ENCODE results near the gene PPP1R1B.

Gene PPP1R1B

DNA sequence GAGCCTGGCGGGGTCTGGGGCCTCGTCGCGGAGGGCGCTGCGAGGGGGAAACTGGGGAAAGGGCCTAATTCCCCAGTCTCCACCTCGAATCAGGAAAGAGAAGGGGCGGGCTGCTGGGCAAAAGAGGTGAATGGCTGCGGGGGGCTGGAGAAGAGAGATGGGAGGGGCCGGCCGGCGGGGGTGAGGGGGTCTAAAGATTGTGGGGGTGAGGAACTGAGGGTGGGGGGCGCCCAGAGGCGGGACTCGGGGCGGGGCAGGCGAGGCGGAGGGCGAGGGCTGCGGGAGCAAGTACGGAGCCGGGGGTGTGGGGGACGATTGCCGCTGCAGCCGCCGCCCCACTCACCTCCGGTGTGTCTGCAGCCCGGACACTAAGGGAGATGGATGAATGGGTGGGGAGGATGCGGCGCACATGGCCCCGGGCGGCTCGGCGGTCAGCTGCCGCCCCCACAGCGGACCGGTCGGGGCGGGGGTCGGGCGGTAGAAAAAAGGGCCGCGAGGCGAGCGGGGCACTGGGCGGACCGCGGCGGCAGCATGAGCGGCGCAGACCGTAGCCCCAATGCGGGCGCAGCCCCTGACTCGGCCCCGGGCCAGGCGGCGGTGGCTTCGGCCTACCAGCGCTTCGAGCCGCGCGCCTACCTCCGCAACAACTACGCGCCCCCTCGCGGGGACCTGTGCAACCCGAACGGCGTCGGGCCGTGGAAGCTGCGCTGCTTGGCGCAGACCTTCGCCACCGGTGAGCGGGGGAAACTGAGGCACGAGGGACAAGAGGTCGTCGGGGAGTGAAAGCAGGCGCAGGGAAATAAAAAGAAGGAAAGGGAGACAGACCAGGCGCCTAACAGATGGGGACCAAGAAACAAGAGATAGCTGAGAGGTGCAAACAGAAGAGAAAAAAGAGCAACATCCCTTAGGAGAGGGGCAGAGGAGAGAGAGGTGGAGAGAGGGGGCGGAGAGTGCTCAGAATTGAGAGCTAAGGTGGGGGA lies 41.5 kb downstream of the PPP1R1B start, which contains the start of gene PNMT:
TSS of gene PNMT (plus strand) at position 509 of the 980 bp plus-strand sequence. CDS start at position 532, 23 bp downstream.
- peak; percentile 80 for DNase-seq (ENCODE audit: low spot score)

DNA sequence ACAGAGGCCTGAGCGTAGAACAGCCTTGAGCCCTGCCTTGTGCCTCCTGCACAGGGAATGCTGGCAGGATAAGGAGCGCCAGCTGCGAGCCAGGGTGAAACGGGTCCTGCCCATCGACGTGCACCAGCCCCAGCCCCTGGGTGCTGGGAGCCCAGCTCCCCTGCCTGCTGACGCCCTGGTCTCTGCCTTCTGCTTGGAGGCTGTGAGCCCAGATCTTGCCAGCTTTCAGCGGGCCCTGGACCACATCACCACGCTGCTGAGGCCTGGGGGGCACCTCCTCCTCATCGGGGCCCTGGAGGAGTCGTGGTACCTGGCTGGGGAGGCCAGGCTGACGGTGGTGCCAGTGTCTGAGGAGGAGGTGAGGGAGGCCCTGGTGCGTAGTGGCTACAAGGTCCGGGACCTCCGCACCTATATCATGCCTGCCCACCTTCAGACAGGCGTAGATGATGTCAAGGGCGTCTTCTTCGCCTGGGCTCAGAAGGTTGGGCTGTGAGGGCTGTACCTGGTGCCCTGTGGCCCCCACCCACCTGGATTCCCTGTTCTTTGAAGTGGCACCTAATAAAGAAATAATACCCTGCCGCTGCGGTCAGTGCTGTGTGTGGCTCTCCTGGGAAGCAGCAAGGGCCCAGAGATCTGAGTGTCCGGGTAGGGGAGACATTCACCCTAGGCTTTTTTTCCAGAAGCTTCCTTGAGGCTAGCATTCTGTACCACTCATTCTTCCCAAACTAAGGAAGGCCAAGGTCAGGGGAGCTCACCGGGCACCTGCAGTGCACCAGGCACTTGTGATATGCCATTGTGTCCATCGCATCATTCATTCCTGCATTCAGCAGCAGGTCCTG lies 43.4 kb downstream of the PPP1R1B start:
- no peak for DNase-seq (ENCODE audit: low spot score)

DNA sequence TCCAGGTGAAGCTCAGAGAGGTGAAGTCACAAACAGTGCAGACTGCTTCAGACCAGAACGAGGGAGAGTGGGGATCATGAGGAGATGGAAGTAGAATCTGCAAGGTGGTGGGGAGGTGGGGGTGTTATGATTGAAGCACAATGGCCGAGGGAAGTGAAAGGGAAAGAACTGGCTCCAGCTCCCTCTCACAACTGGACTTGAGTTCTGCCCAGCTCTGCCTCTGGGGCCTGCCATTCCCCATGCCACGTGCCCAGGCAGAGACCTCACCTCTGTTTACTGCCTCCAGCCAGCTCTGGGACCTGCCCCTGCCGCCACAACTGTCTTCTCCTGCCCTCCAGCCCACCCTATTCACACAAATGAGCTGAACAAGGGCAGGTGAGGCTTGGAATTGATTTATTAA lies 44.0 kb downstream of the PPP1R1B start:
- DNase-seq (ENCODE audit: low spot score) = no peak

DNA sequence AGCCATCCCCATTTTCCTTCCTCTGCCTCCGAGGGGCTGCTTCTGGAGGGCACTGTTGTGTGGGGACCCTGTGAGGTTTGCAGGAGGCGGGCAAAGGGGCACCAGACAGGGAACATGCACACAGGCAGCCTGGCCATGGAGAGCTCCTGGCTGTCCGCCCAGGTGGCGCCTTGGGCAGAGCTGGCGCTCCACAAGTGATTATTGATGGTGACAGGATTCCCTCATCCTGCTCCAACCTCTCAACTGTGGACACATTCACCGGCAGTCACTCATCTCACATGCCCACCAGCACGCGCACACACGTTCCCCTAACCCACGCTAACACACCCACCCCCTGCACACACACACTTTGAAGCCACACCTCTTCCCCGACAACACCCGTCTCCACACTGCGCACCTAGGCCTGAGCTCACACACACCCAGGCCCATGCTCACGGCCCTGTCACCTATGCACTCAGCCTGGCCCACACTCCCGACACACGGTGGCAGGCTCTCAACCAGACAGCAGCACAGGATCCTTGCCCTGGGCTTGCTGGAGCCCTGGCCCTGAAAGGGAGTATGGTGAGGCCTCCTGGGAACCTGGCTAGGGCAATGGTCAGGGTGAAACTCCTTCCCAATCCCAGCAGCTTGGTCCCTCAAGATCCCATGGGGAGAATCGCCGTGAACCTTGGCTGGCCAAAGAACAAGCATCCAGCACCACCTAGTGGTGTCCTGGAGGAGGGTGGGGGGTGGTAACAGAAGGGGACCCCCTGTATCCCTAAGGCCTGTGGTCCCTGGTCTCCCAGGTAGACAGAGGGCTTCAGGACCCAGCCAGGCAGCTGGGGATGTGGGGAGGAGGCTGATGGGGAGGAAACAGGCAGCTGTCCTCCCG lies 45.1 kb downstream of the PPP1R1B start:
- DNase-seq (ENCODE audit: low spot score) = peak; percentile 66

DNA sequence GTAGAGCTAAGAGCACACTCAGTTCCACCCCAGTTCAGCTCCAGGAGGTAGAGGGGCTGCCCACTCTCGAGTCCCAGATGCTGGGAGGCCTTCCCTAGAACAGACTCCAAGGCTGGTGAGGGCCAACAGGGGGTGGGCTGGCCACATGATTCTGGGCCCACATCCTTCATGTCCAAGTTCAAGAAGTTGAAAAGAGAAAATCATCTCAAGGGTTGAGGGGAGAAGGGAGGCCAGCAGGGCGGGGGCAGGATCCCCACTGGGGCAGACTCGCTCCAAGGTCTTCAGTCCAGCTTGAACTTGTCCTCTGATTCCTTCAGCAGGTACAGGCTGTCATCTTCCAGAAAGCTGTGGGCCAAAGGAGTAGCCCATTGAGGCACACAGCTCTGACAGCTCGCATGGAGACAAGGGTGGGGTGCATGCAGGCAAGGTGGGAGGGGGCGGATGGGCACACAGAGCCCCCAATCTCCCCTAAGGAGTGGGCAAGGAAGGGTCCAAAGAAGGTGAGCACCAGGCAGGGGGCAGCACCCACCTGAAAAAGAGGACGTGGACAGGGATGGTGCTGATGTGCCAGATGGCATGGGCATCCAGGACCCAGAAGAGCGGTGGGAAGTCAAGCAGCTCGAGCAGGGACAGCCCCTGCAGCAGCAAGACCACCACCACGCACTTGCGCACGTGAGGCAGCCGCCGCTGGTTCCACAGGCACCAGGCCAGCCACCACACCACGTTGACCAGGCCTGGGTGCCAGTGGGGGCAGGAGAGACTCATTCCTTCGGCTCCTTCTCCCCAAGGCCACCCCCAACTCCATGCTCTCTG lies 46.0 kb downstream of the PPP1R1B start:
- no peak for DNase-seq (ENCODE audit: low spot score)

DNA sequence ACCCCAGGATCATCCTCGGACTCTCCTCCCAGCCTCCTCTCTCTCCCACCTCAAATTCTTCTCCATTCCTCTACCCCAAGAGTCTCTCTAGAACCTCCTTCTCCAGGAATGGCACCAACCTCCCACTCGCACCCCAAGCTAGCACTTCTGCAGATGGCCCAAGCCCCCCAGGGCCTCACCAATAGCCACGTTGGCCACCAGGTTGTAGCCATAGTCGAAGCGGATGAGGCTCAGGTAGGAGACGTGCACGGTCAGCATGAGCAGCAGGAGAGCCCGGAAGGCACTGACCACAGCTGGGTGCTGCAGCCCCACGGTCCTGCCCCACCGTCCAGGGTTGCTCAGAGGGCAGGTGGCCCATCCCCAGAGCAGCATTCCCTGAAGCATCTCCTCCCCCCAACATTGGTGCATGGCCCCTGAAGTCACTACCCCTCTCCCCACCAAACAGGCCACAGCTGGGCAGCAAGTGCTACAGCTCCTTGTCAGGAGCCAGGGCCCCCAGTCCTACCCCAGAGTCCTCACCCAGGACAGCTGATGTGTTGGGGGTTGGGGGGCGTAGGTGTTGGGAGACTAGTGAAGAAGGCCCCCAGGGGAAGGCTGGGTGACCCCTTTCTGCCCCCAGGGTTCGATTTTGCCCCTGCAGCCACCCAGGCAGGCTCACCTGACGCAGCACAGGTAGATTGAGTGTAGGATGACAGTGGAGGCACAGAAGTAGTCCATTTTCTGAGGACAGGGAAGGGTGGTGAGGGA lies 46.8 kb downstream of the PPP1R1B start:
- DNase-seq (ENCODE audit: low spot score) = no peak

DNA sequence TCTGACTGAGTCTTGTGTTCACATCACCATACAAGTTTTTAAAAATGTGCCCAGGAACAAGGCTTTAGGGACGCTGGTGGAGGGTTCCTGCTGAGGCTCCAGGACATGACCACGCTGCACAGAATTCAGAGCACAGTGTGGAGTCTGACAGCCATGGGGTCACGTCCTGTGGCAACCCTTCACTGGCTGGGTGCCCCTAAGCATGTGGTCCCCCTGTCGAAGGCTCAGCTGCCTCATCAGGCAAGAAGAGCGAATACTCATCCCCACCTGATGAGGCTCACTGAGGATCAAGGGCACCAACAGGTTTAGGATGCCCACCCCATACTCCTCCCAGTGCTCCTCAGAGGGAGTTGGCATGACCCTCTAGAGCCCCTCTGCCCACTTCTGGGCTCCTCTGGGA lies 47.4 kb downstream of the PPP1R1B start:
- DNase-seq (ENCODE audit: low spot score) = no peak

DNA sequence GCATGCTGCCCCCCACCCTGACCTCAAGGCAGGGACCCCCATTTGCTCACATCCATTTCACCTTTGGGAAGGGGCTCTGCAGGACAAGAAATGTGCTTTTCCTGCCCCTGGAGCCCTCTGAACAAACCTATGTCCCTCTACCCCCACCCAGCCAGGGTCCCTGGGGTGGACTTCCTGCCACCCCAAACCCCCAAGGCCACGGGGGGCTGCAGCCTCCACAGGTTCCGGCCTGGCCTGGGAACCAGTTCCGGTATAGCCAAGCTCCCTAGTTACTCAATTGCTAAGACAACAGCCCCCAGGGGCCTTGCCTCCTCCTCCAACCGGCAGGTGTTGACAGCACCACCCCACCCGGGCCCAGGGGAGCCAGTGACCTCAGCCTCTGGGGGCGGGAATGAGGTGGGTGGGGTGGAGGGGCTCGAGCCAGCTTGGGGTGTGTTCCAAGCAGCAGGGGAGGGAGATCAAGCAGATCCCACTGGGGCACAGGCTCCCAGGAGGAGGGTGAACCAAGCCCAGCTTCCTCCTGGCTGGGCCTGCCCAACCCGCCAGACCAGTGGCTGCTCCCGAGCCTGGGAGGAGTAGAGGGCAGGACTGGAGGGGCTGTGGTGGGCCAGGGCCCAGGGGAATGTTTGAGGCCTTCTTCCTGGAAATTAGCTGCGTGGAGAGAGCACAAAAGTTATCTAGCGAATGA lies 48.1 kb downstream of the PPP1R1B start:
- DNase-seq (ENCODE audit: low spot score) = no peak

DNA sequence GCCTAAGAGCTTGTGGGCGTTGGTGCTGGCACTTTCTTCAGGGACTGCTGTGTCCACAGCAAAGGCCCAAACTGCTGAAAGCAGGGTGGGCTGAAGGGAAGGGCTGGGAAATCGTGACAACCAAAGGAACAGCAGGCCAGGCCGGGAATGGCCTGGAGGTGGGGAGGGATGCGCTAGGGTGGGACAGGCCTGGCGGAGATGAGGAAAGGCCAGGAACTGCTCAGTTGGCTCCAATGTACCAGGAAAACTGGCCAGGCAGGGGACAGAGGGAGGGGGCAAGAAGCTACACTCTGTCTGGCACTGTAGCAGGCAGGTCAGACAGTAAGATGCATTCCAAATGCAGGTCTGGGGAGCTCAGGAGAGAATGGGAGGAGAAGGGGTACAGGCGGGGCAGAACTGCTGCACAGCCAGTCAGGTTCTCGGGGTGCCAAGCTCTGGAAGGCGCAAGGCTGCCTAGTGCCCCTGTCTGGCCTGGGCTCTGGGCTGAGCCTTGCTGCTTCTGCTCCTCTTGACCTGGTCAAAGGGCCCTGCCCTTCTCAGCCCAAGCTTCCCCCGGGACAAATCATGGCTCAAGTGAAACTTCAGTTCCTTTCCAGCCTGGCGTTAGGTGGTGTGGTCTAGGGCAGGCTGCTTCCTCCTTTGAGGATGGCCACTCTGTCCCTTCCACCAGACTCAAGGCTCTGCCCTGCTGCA lies 48.8 kb downstream of the PPP1R1B start:
- no peak for DNase-seq (ENCODE audit: low spot score)

DNA sequence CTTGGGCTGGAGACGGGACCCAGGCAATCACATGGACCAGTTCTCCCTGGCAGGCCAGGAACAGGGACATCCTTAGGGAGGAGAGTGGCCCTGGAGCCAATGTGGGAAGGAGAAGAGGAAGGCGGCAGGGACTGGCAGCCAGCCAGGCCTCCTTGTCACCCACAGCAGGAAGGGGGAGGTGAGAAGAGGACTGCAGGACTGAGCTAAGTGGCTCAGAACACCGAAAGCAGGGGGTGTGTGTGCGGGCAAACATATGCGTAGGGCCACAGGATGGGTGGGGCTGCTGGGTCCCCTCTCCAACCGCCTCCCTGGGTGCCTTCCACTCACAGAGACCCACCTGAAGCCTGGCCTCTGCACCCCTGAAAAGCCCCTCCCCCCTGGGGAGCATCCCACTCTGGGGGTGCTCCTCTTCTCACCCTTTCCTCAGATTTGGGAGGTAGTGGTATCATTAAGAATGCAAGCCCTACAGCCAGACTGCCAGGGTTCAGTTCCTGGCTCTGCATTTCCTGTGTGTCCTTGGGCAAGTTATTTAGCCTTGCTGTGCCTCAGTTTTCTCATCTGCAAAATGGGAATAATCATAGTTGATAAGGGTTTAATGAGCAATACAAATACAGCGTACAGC lies 49.6 kb downstream of the PPP1R1B start:
- DNase-seq (ENCODE audit: low spot score) = no peak

DNA sequence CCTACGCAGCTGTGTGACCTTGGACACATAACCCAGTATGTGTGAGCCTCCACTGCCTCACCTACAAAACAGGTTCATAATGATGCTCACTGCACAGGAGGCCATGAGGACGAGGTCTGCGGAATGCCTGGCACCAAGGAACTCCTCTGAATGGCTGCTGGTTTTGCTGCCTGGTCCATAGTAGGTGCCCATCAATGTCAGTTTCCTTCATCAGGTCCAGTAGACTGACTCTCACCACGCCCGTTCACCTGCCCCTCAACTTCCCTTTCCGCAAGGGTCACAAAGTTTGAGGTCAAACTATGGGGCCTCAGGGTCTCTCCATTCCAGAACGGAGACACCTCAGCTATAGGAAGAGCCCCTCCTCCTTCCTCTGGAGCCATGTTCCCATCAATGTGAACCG lies 50.3 kb downstream of the PPP1R1B start:
- DNase-seq (ENCODE audit: low spot score) = no peak

DNA sequence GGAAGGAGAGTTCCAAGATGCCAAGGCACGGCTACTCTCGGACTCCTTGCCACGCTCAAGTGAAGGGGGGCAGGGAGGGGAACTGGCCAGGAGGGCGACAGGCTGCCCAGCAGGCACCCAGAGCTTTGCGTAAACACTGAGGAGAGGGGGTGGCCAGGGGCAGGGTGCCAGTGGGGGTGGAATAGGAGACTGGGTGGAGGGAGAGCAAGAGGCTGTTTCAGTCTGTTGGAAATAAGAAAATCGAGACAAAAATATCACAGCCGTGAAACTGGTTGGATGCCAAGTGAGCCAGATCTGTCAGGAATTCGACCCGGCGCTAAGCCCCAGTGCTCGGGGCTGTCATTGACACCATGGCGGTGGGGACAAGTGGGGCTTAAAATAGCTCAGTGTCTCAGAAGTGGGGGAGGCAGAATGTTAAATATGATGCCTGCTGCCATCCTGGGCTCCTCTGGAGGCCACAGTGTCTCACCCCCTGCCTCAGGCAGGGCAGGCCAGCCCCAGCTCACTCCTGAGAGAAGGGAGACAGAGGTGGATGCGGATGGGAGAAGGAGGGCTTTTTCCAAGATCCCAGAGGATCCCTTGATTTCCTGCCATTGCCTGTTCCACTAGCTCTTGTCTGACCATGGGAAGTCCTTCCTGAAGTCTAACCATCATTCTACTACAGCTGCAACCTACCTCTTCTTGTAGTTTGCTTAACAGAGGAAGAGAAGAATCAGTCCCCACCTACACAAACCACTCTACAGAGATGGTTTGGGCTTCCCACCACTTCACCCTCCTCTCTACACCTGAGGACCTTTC lies 51.0 kb downstream of the PPP1R1B start:
- no peak for DNase-seq (ENCODE audit: low spot score)

DNA sequence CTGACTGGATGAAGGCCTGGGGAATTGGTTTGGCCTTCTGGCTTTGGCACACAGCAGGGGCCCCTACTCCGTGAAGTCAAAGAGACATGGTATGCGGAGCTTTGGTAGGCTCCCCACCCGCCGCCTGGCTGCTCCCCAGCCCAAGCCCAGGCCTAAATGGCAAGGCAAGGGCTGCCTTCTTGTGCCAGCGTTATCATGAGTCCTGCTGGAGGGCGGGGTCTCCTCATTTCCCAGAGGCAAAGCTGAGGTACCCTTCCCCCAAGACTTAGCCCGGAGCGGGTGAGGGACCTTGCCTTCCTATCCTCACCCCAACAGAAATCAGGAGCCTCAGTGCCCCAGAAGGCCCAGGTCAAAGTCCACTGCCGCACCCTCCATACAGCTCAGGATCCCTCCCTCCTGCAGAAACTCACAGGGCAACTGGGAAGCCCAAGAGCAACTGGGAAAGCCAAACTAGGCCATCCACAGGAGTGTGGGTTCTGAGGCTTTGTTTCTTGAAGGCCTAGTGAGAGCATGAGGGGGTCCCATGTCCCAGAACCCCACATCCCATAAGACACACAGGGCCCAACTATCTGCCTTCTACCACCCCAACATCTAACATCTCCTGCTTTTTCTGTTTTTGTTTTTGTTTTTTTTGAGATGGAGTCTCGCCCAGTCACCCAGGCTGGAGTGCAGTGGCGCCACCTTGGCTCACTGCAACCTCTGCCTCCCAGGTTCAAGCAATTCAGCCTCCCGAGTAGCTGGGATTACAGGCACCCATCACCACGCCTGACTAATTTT lies 51.8 kb downstream of the PPP1R1B start:
- no peak for DNase-seq (ENCODE audit: low spot score)

DNA sequence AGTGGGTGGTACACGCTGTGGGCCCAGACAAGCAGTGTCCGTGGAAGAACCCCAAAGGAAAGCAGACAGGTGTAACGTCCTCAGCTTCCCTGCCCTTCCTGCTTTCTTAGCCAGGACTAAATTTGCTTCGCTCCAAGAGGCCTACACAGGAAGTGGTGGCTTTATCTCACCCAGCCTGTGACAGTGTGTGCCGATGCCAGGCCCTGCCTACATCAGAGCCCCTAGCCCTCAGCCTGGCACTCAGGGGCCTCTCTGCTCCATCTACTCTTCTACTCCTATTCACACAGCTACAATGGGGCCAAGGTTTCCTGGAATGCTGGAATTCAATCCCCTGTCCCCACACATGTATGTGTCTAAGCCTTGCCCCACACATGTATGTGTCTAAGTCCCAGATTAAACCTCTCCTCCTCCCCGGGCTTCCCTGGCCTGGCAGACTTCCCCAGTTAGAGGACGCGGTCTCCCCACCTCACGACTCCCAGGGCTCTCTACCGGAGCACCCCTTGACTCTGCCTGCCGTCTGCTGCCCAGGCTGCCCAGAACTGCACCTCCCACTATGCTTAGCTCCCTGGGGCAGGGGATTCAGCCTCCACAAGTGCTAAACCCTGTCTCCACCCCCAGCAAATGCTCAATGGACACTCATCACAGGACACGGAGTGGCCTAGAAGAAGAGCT lies 52.9 kb downstream of the PPP1R1B start:
- no peak for DNase-seq (ENCODE audit: low spot score)

DNA sequence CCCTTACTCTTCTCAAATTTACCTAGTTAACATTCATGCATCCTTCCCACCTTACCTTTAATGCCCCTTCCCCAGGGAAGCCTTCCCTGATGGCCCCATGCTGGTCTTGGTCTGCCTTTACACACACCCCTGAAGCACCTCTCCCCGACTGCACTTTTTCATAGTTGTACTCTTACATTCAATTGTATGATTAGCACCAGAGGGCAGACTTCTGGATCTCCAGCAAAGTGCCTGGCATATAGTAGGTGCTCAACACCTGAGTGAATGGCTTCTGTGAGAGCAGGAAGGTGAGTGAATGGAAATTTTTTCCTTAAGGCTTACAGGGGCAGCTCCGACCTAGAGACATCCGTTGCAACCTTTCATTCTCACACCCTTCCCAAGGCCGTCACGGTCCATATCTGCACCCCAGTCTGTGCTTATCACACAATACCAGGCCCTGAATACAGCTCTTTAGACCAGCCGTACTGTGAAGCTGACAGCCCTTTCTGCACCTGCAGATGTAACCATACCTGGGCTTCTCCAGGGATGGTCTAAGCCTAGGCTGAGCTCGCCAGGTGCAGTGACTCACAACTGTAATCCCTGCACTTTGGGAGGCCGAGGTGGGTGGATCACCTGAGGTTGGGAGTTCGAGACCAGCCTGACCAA lies 56.7 kb downstream of the PPP1R1B start:
- no peak for DNase-seq (ENCODE audit: low spot score)
